SH-SY5Y (cell line): ENCODE measurements around the gene ARF1.

Experiments used
- GATA2 ChIP-seq: IDR thresholded peaks from 2 replicates; pipeline ENCODE4 v1.6.1; 2011; ENCODE audit warnings: mild to moderate bottlenecking, low read depth, low read length
- GATA3 ChIP-seq: IDR thresholded peaks from 2 replicates; pipeline ENCODE4 v1.6.1; 2011; ENCODE audit warnings: low read depth, mild to moderate bottlenecking, low read length, moderate library complexity

Gene ARF1

GRCh38 chr1:228118040-228118439 is 35.5 kb downstream of the ARF1 start:
- no peak for TF ChIP-seq GATA3
- no peak for TF ChIP-seq GATA2

GRCh38 chr1:228120351-228120750 is 37.8 kb downstream of the ARF1 start:
- TF ChIP-seq GATA2 (no peak), GATA3 (no peak)

GRCh38 chr1:228120857-228121489 is 38.5 kb downstream of the ARF1 start:
- TF ChIP-seq GATA3, result no peak
- no peak for TF ChIP-seq GATA2

GRCh38 chr1:228122921-228123441 is 40.5 kb downstream of the ARF1 start:
- TF ChIP-seq GATA3, result no peak
- TF ChIP-seq GATA2, result no peak

GRCh38 chr1:228123505-228123904 is 41.0 kb downstream of the ARF1 start:
- TF ChIP-seq GATA3 (no peak), GATA2 (no peak)

- TF ChIP-seq GATA2 (no peak), GATA3 (no peak)
Measured at GRCh38 chr1:228125185-228125584, 42.7 kb downstream of the ARF1 start.

GRCh38 chr1:228131766-228132165 is 49.3 kb downstream of the ARF1 start:
- TF ChIP-seq GATA2 (no peak), GATA3 (no peak)

GRCh38 chr1:228134591-228134990 is 52.1 kb downstream of the ARF1 start:
- TF ChIP-seq GATA3 (no peak), GATA2 (no peak)

GRCh38 chr1:228136901-228137300 is 54.4 kb downstream of the ARF1 start:
- no peak for TF ChIP-seq GATA2
- no peak for TF ChIP-seq GATA3

GRCh38 chr1:228139406-228139930 is 57.0 kb downstream of the ARF1 start:
- TF ChIP-seq GATA2, result no peak
- TF ChIP-seq GATA3, result no peak

GRCh38 chr1:228139931-228140723 is 57.6 kb downstream of the ARF1 start, which contains the start of gene GUK1:
GUK1 (plus strand) TSS chr1:228140279; CDS start chr1:228140303, 24 bp downstream.
- TF ChIP-seq GATA2 (no peak), GATA3 (no peak)

GRCh38 chr1:228140724-228141225 is 58.3 kb downstream of the ARF1 start:
- no peak for TF ChIP-seq GATA3
- no peak for TF ChIP-seq GATA2

GRCh38 chr1:228141226-228142044 is 58.9 kb downstream of the ARF1 start:
- TF ChIP-seq GATA2 (no peak), GATA3 (no peak)

- TF ChIP-seq GATA2, result no peak
- no peak for TF ChIP-seq GATA3
Measured at GRCh38 chr1:228142155-228142691, 59.7 kb downstream of the ARF1 start.
